NCI-H146 treated with DMSO at 0.1 percent for 48 hours (cell line): ENCODE data around the gene TRIP10.
"Not testable (repeated sequence)": the region's sequence is repeated elsewhere in the genome, so short reads cannot be mapped to it uniquely, and the experiment has no call there.

ENCODE experiments used
- DNase-seq: peaks from one replicate; lab custom pipeline; 2025; ENCODE audit not compliant: unreplicated experiment; lab: John Stamatoyannopoulos, UW

The TRIP10 gene

GRCh38 chr19:6793973-6794372 lies 54.5 kb downstream of the TRIP10 start:
- DNase-seq, result no peak

GRCh38 chr19:6794686-6795431 lies 55.4 kb downstream of the TRIP10 start:
- DNase-seq, result no peak

GRCh38 chr19:6796278-6796677 lies 56.8 kb downstream of the TRIP10 start:
- no peak for DNase-seq

GRCh38 chr19:6797646-6798045 lies 58.2 kb downstream of the TRIP10 start:
- DNase-seq, result no peak

GRCh38 chr19:6800160-6800790 lies 60.8 kb downstream of the TRIP10 start:
- not testable (repeated sequence) for DNase-seq

GRCh38 chr19:6800991-6801484 lies 61.6 kb downstream of the TRIP10 start:
- DNase-seq, result no peak
